GM12874 (cell line): Measurements from ENCODE around the gene CALHM3.

ENCODE experiments used
- TF ChIP-seq, protein P1 (sequence below): IDR thresholded peaks from 2 replicates; pipeline ENCODE4 v1.5.1; 2011; ENCODE audit warnings: low read depth, mild to moderate bottlenecking, control low read depth, low read length, moderate library complexity; ENCODE audit not compliant: insufficient read depth

Gene CALHM3

DNA sequence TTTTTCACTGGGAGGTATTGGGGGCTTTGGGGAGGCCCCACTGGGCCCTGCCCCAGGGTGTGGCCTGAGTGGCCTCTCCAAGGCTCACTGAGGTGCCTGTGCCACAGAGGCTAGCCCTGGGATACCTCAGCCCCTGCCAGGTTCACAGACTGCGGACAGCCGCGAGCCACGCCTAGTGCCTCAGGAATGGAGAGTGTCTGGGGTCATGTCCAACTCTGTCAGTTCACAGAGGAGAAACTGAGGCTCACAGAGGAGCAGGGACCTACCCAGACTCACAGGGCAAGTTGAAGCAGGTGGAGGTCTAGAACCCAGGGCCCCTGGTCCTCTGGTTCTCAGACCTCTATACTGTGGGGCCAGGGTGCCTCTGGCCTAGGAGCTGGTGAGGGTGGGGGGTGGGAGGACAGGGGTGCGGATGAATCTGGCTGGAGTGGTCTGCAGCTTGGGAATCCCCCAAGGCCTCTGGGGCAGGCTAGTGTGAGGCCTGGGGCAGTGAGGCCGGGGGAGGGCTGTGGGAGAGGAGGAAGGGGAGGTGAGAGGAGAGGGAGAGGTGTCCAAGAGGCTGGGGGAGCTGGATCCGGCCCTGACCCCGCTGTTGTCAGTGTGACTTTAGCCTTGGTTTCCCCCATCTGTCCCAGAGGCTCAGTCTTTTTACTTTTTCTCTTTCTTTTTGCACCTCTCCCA, 34.5 kb upstream of the CALHM3 start:
- TF ChIP-seq, protein P1, sequence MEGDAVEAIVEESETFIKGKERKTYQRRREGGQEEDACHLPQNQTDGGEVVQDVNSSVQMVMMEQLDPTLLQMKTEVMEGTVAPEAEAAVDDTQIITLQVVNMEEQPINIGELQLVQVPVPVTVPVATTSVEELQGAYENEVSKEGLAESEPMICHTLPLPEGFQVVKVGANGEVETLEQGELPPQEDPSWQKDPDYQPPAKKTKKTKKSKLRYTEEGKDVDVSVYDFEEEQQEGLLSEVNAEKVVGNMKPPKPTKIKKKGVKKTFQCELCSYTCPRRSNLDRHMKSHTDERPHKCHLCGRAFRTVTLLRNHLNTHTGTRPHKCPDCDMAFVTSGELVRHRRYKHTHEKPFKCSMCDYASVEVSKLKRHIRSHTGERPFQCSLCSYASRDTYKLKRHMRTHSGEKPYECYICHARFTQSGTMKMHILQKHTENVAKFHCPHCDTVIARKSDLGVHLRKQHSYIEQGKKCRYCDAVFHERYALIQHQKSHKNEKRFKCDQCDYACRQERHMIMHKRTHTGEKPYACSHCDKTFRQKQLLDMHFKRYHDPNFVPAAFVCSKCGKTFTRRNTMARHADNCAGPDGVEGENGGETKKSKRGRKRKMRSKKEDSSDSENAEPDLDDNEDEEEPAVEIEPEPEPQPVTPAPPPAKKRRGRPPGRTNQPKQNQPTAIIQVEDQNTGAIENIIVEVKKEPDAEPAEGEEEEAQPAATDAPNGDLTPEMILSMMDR = no peak

DNA sequence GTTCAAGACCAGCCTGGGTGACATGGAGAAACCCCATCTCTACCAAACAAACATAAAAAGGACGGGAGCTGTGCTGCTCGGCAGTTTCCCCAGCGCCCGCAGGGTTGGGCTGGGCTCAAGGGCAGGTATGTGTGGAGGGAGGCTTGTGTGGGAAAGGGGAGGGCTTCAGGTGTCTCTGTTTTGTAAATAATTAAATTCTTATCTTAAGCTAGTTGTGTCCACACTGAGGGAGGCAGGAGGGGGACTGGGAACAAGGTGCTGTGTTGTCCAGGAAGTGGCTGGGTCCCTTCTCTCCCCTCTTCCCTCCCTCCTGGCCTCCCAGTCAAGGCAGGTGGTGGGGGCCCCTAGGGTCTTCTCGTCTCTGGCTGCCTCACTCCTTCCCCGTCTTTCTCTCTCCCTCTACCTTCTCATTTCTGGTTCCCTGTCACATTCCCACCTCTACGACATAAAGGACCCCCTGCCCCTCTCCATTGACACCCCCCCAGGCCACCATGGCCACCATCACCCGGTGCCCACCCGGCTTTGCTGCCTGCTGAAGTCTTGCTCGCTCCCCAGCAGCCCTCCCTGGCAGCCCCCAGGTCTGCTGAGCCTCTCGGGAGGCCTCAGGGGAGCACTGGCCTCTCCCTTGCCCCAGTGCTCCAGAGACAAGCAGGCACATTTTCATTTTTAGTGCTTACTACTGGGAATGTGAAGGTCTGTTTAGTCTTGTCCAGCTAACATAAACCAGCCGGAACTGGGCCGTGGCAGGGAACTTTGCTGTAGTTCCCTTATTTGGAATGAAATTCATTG, 33.7 kb upstream of the CALHM3 start:
- TF ChIP-seq, protein P1 = no peak

DNA sequence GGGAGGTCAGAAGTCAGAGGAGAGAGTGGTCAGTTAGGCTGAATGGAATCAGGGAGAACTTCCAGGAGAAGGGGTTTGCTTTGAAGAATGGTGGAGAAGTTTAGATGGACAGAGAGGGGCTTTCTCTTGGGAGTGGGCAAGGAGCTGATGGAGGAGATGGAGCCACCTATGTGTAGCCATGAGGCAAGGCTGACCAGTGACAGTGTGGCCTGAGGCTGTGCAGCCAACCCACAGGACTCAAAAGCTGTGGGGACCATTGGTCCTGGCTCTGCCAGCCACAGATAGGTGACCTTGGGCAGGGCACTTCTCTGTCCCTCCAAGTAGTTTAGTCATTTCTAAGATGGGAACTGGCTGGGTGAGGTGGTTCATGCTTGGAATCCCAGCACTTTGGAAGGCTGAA, 33.1 kb upstream of the CALHM3 start:
- TF ChIP-seq, protein P1 = no peak

DNA sequence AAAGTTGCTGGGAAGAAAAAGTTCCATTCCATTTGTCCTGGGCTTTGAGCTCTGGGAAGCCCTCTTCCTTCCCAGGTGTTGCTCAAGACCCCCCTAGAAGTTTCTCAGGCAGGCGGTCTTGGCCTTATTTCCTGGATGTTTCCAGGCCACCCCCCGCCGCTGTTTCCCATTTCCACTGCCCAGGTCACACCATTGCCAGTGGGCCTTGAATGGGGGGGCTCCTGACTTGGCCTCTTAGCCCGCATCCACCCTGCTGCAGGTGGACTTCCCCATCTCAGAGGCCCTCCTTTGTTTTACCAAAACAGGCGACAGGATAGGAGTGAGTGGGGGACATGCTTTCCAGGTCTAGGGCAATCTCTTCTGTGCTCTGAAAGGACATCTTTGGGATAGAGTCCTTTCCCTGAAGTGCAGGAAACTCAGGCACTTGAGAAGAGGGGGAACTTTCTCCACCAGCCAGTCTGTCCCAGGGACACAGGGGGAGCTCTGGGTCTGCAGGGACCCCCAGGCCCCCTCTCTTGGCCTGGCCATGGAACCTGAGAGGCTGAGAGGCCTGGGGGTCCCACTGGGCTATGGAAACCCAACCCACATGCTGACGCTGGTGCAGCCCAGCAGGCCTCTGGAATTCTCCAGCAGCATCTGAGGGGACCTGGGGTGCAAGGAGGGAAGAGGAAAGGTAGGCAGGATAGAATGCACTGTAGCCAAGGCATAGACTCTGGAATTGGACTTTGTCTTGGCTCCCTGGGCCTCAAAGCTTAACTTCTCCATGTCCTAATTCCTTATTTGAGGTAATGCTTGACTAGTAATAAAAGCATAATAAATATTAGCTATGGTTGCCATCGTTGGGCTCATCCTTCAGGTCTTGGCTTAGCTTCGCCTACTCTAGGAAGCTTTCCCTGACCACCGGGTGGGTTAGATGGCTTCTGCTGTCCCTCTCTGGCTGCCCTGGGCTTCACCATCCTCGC, 32.0 kb upstream of the CALHM3 start:
- TF ChIP-seq, protein P1 = no peak

DNA sequence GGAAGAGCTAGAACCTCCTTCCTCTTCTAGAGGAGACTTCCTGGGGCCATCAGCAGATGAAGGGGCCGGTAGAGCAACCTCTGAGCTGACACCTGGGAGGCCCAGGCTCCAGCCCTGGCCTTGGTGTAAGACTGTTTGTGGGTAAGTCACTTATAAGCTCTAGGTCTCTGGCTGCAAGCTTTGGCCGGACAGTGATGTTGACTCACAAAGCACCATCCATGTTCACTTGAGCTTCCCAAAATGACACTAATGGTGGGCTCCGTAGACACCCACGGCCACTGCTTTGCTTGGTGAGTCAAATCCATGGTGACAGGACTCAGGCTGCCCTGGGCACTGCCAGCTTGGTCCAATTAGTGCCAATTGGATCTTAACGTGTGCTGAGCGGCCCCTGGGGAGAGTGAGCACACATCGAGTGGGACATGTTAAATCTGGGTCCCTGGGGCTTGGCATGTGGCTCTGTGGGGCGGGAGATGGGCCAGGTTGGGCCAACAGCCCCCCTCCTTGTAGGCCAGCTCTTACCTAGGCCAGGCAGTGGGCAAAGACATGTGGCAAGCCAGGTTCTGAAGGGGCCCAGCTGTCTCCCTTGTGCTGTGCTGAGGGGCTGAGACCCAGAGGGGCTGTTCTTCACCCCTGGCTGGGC, 31.1 kb upstream of the CALHM3 start:
- TF ChIP-seq, protein P1 = no peak

DNA sequence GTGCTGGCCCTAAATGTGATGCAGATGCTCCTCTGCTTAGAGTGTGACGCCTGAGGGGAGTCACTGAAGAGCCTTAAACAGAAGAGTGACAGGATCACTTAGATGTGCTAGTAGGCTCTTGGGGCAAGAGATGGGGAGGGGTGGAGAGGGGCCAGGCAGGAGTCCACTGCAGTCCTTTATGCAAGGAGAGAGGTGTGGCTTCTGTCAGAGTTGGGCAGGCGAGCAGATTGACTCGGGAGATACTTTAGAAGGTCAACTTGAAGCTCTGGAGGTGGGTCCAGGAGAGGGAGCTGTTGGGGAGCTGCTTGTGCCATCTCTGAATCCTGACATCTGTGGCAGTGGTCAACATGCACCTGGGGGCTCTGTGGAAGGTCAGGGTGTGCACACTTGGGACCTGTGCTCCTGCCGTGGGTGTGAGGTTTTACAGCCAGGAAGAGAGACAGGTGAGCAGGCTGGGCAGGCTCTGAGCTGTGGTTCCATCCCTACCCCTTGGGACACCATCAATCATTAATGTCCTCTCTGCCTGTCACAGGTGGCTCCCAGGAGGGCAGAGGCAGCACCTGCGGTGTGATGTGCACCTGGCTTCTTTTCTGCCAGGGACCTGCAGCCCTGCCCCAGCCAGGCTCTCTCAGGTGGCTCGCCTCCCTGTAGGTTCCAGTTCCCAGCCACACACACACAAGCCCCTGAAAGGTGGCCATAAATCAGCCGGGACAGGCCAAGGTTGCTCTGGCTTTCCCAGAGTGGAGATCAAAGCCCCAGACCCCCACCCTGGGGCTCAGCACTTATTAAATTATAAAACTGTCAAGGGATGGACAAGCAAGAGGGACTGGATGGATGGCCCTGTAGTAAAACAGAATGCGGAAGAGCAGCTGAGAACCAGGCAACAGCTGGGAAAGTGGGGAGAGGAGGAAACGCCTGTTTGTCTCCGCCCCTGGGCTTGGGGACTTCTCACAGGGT, 28.5 kb upstream of the CALHM3 start:
- TF ChIP-seq, protein P1 = 0 out of 2 replicates have a peak, but pooled peaks have one; percentile 11
